ENCODE measurements around the gene PEX14. TPM values are rescaled to one million over a fixed set of nuclear protein-coding genes. Genes with fewer than 3 reads are reported as not detected.

PEX14 gene
- total and polyA plus RNA-seq, 2 experiments from 2014 or later: 17.6 to 19.6 TPM

GRCh38 chr1:10651793-10652192 lies 177.0 kb downstream of the PEX14 start:
- Histone ChIP-seq H3F3A (replicated peaks; ENCODE audit: low read depth) (0 out of 2 replicates have a peak, but pooled peaks cover 6% of the 10 kb centered on the region), H3K9me2 (ENCODE audit: insufficient read depth) (no peaks in the 10 kb centered on the region), H3K4me2 (peak overlapping the region; percentile 38; the same call in 1 of the 2 replicates), H3K36me3 (ENCODE audit: insufficient read depth) (no peaks in the 10 kb centered on the region), H3K4me1 (ENCODE audit: insufficient read depth) (peaks cover 14% of the 10 kb centered on the region), H4K20me1 (replicated peaks; ENCODE audit: insufficient read depth) (no peaks in the 10 kb centered on the region), H2AFZ (no peak overlapping the region), H3K79me2 (replicated peaks; ENCODE audit: insufficient read depth) (no peaks in the 10 kb centered on the region), H3K4me3 (no peak overlapping the region), H3K27ac (ENCODE audit: low read depth) (no peak overlapping the region), H3K27me3 (ENCODE audit: insufficient read depth) (peaks cover 10% of the 10 kb centered on the region)
- Mint-ChIP-seq H3K4me1 (no peaks in the 10 kb centered on the region; the same call in none of the 3 replicates), H3K36me3 (ENCODE audit: low read depth) (no peaks in the 10 kb centered on the region), H3K4me3 (peak overlapping the region; percentile 53), H3K27me3 (ENCODE audit: insufficient read depth, low read depth, poor library complexity) (peaks cover 23% of the 10 kb centered on the region), H3K9me3 (no peaks in the 10 kb centered on the region), H3K27ac (no peak overlapping the region)
- TF ChIP-seq ZNF331 (CRISPR knock-in tag; IDR thresholded peaks at IDR 0.05; ENCODE audit: low read depth): no peak
- no peak for TF ChIP-seq ETS1 (IDR thresholded peaks at IDR 0.05)
- no peak for TF ChIP-seq CTCF (conservative IDR thresholded peaks at IDR 0.05; ENCODE audit: low read depth in 2 of 2)
- TF ChIP-seq EZH2 (IDR thresholded peaks at IDR 0.05; ENCODE audit: low read depth, unreplicated experiment): no peak
- TF ChIP-seq REST (IDR thresholded peaks at IDR 0.05; ENCODE audit: unreplicated experiment): no peak
- no peak for TF ChIP-seq STAT1 (IDR thresholded peaks at IDR 0.05; ENCODE audit: unreplicated experiment)
- no peak for TF ChIP-seq EZH2phosphoT487 (IDR thresholded peaks at IDR 0.05; ENCODE audit: unreplicated experiment)
- TF ChIP-seq CREB1 (CRISPR knock-in tag; IDR thresholded peaks at IDR 0.05; ENCODE audit: low read depth): no peak
- no peak for TF ChIP-seq ZNF462 (CRISPR knock-in tag; IDR thresholded peaks at IDR 0.05)
- no peak for TF ChIP-seq ZNF114 (CRISPR knock-in tag; IDR thresholded peaks at IDR 0.05)
- TF ChIP-seq POLR2AphosphoS5 (IDR thresholded peaks at IDR 0.05; ENCODE audit: low read depth): no peak
- TF ChIP-seq NANOG (IDR thresholded peaks at IDR 0.05; ENCODE audit: borderline replicate concordance): no peak
- no peak for TF ChIP-seq JUNB (IDR thresholded peaks at IDR 0.05; ENCODE audit: unreplicated experiment)
- DNase-seq (ENCODE audit: low spot score) (peak; percentile 66), ATAC-seq (peak; percentile 56)

Measured in GM23338 (cell line).